B cell (primary cell): ENCODE data around the gene CYP3A4.

Experiments used
- CTCF ChIP-seq: fragments of 200-600 bp; IDR thresholded peaks from one replicate; pipeline ENCODE4 v1.8.0; 2022; ENCODE audit warnings: antibody characterized with exemption, mild to moderate bottlenecking
- EZH2 ChIP-seq: IDR thresholded peaks from 2 replicates; pipeline ENCODE4 v1.6.1; 2012; ENCODE audit warnings: borderline replicate concordance, low read depth, mild to moderate bottlenecking, moderate library complexity, low read length; ENCODE audit not compliant: insufficient read depth, poor library complexity, severe bottlenecking

GRCh38 chr7:99709260-99709659, 74.7 kb downstream of the CYP3A4 start:
- TF ChIP-seq EZH2 = no peak
- TF ChIP-seq CTCF = no peak
